A549 (cell line): ENCODE results near the gene IFI44.

Source experiments
- BHLHE40 ChIP-seq: IDR thresholded peaks from 2 replicates; pipeline ENCODE4 v1.6.1; 2012; ENCODE audit warnings: low read depth, low read length, inconsistent platforms
- CHD2 ChIP-seq: fragments of 150-350 bp; IDR thresholded peaks from 2 replicates; pipeline ENCODE4 v1.6.1; 2014; ENCODE audit warnings: low read length; ENCODE audit not compliant: partially characterized antibody
- CTCF ChIP-seq: fragments of >200 bp; sonication (Bioruptor Twin); formaldehyde crosslinking; IDR thresholded peaks from 3 replicates; pipeline ENCODE4 v1.5.1; 2016
- EHMT2 ChIP-seq: fragments of 200-600 bp; sonication (generic); IDR thresholded peaks from 2 replicates; pipeline ENCODE4 v1.6.1; 2016; ENCODE audit warnings: antibody characterized with exemption, low read depth, mild to moderate bottlenecking, moderate library complexity
- EP300 ChIP-seq, 2 experiments: fragments of >200 bp; sonication (Bioruptor Twin); formaldehyde crosslinking; IDR thresholded peaks; 2 replicates in 1 of 2; 3 replicates in 1 of 2; pipeline ENCODE4 v1.6.1; 2016 to 2017
- ESRRA ChIP-seq: fragments of 150-350 bp; IDR thresholded peaks from 2 replicates; pipeline ENCODE4 v1.6.1; 2014; ENCODE audit warnings: mild to moderate bottlenecking, low read length, borderline replicate concordance
- JUN ChIP-seq, 2 experiments: fragments of >200 bp; sonication (Bioruptor Twin); formaldehyde crosslinking; IDR thresholded peaks; 2 replicates in 1 of 2; 3 replicates in 1 of 2; pipeline ENCODE4 v1.6.1; 2016 to 2017
- MAX ChIP-seq: IDR thresholded peaks from 2 replicates; pipeline ENCODE4 v1.6.1; 2012
- MYC ChIP-seq: IDR thresholded peaks from 2 replicates; pipeline ENCODE4 v1.6.1; 2012; ENCODE audit warnings: mild to moderate bottlenecking, inconsistent platforms, low read length, improper control_type of control experiment, borderline replicate concordance
- NR3C1 ChIP-seq: fragments of >200 bp; sonication (Bioruptor Twin); formaldehyde crosslinking; IDR thresholded peaks from 3 replicates; pipeline ENCODE4 v1.6.1; 2017
- POLR2A ChIP-seq: IDR thresholded peaks from 2 replicates; pipeline ENCODE4 v1.6.1; 2012; ENCODE audit warnings: mild to moderate bottlenecking, low read length
- RCOR1 ChIP-seq: fragments of 150-350 bp; IDR thresholded peaks from 2 replicates; pipeline ENCODE4 v1.6.1; 2014; ENCODE audit warnings: antibody characterized with exemption, low read length, low read depth
- RFX5 ChIP-seq: fragments of 450-650 bp; IDR thresholded peaks from 2 replicates; pipeline ENCODE4 v1.7.1; 2014; ENCODE audit warnings: antibody characterized with exemption, mild to moderate bottlenecking, moderate library complexity
- ZFP36 ChIP-seq: fragments of 450-650 bp; IDR thresholded peaks from 2 replicates; pipeline ENCODE4 v1.6.1; 2014; ENCODE audit warnings: borderline replicate concordance; ENCODE audit not compliant: partially characterized antibody

GRCh38 chr1:78672428-78672827 is 22.8 kb downstream of the IFI44 start:
- TF ChIP-seq CTCF (no peak), POLR2A (no peak), NR3C1 (no peak), RCOR1 (no peak), BHLHE40 (no peak), JUN (IDR thresholded peaks at IDR 0.05) (no peak), MAX (no peak), ZFP36 (no peak), MYC (no peak), EP300 (IDR thresholded peaks at IDR 0.05) (no peak), RFX5 (no peak), EHMT2 (no peak), CHD2 (no peak), ESRRA (no peak)
